ENCODE data around the gene SUGCT.

DNA sequence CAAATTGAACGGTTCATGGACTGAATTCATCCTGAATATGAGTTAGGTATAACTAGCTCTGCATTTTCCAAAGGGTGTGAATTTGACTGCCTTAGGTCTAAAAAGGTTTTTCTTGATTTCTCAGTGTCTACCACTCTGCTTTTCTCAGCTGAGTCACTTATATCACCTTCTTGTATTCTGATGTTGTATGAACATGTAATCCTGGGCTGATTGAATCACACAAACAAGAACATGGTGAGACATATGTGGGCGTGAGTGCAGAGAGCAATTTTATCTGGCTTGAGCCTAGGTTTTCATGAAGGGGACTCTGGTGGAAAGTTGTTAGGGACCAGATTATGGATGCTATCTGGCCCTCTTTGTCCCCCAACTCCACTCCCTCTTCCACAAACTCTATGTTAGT, 239.8 kb downstream of the SUGCT start:
- TF ChIP-seq, protein P1, sequence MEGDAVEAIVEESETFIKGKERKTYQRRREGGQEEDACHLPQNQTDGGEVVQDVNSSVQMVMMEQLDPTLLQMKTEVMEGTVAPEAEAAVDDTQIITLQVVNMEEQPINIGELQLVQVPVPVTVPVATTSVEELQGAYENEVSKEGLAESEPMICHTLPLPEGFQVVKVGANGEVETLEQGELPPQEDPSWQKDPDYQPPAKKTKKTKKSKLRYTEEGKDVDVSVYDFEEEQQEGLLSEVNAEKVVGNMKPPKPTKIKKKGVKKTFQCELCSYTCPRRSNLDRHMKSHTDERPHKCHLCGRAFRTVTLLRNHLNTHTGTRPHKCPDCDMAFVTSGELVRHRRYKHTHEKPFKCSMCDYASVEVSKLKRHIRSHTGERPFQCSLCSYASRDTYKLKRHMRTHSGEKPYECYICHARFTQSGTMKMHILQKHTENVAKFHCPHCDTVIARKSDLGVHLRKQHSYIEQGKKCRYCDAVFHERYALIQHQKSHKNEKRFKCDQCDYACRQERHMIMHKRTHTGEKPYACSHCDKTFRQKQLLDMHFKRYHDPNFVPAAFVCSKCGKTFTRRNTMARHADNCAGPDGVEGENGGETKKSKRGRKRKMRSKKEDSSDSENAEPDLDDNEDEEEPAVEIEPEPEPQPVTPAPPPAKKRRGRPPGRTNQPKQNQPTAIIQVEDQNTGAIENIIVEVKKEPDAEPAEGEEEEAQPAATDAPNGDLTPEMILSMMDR (IDR thresholded peaks at IDR 0.05), result no peak
- TF ChIP-seq POLR2AphosphoS5 (IDR thresholded peaks at IDR 0.05), result no peak
